Esophagus squamous epithelium (tissue), 5 donors: ENCODE results near the gene PRKCA. TPM values are rescaled to one million over a fixed set of nuclear protein-coding genes. Genes with fewer than 3 reads are reported as not detected.

Experiments used
- DNase-seq: peaks from one replicate; lab custom pipeline; 2025; lab: John Stamatoyannopoulos, UW
- H3K27ac ChIP-seq, 4 donors: fragments of 200-600 bp; sonication (generic); one replicate each; pipeline ENCODE4 v1.5.1; 2016 to 2019; ENCODE audit warnings: mild to moderate bottlenecking in 1 of 4
- H3K27me3 ChIP-seq, 4 donors: fragments of 200-600 bp; sonication (generic); 1 replicate in 3 of 4; 2 replicates in 1 of 4; pipeline versions ENCODE4 v1.5.1 to v1.6.0; 2017 to 2021; ENCODE audit warnings: antibody characterized with exemption in 1 of 4
- H3K36me3 ChIP-seq, 3 donors: fragments of 200-600 bp; sonication (generic); one replicate each; pipeline ENCODE4 v1.5.1; 2016 to 2019
- H3K4me1 ChIP-seq, 3 donors: fragments of 200-600 bp; sonication (generic); one replicate each; pipeline ENCODE4 v1.5.1; 2017 to 2019
- H3K4me3 ChIP-seq, 4 donors: fragments of 200-600 bp; sonication (generic); 1 replicate in 3 of 4; 2 replicates in 1 of 4; pipeline ENCODE4 v1.5.1; 2016 to 2019; ENCODE audit warnings: mild to moderate bottlenecking in 2 of 4, moderate library complexity in 1 of 4
- H3K9me3 ChIP-seq, 3 donors: fragments of 200-600 bp; sonication (generic); one replicate each; pipeline ENCODE4 v1.5.1; 2016 to 2019
- POLR2A ChIP-seq, 4 donors: fragments of 450-650 bp; IDR thresholded peaks; one replicate each; pipeline ENCODE4 v1.6.1; 2017; ENCODE audit warnings: antibody characterized with exemption in 4 of 4, mild to moderate bottlenecking in 4 of 4, moderate library complexity in 3 of 4
- WGBS, 2 donors: methylation state at CpG; one replicate each; pipeline ENCODE4 v1.1.5; 2018; 5-methylcytosine and 5-hydroxymethylcytosine counted together
- intact Hi-C: fragments of 100-400 bp; cut with DNase I; formaldehyde crosslinking; loops from one replicate; pipeline ENCODE4 v1.15.0; 2022
- total RNA-seq, 4 donors: library from RNA; depleted of rRNA; stranded (reverse); fragments of >200 nt; gene quantifications; one replicate each; pipeline ENCODE4 v1.1.0, GENCODE V29; 2016
- TF ChIP-seq, protein P1 (sequence below), 6 experiments: fragments of 450-650 bp in 4 of 6; fragments of 200-600 bp in 2 of 6; sonication (generic) in 2 of 6; IDR thresholded peaks; one replicate each; pipeline ENCODE4 v1.5.1; 2016 to 2019; ENCODE audit warnings: antibody characterized with exemption in 6 of 6, mild to moderate bottlenecking in 4 of 6, moderate library complexity in 4 of 6
- donor health status: DM: yes; HTN: yes; CAD: no.

The PRKCA gene
- total RNA-seq, 4 donors from 2014 or later: 2.4 to 9.2 (median 4.2) TPM

DNA sequence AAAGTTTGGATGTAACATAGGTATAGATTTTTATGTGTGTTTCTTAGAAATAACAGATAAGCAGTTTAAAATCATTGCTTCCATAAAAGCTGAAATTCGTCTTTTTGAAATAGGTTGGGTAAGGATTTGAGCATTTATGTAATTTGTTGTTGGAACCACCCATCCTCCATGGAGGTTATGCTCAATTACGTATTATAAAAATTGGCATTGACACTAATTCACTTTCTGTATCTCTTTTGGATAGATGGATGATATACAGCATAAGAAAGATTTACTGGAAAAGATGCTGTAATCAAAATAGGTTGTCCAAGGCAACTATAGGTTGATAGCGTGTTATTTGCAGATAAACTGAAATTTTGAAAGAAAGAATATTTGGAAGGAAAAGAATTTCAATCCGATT, 105.5 kb downstream of the PRKCA start:
- intact Hi-C loops: no loop called here
- no peak for DNase-seq
- WGBS, 2 donors: 83 to 91% methylated on average over 4 of the region's 4 CpGs
- H3K4me3 ChIP-seq: no peak overlapping the region
- TF ChIP-seq, protein P1, sequence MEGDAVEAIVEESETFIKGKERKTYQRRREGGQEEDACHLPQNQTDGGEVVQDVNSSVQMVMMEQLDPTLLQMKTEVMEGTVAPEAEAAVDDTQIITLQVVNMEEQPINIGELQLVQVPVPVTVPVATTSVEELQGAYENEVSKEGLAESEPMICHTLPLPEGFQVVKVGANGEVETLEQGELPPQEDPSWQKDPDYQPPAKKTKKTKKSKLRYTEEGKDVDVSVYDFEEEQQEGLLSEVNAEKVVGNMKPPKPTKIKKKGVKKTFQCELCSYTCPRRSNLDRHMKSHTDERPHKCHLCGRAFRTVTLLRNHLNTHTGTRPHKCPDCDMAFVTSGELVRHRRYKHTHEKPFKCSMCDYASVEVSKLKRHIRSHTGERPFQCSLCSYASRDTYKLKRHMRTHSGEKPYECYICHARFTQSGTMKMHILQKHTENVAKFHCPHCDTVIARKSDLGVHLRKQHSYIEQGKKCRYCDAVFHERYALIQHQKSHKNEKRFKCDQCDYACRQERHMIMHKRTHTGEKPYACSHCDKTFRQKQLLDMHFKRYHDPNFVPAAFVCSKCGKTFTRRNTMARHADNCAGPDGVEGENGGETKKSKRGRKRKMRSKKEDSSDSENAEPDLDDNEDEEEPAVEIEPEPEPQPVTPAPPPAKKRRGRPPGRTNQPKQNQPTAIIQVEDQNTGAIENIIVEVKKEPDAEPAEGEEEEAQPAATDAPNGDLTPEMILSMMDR (IDR thresholded peaks at IDR 0.05): no peak
- TF ChIP-seq POLR2A (IDR thresholded peaks at IDR 0.05): no peak
- peaks cover 0 to 4% (median 0%) of the 10 kb centered on the region in 4 donors for H3K27me3 ChIP-seq
- peaks cover 0 to 35% (median 4%) of the 10 kb centered on the region in 3 donors for H3K4me1 ChIP-seq
- no peaks in the 10 kb centered on the region for H3K9me3 ChIP-seq
- H3K27ac ChIP-seq: no peak overlapping the region
- no peaks in the 10 kb centered on the region for H3K36me3 ChIP-seq

- Histone ChIP-seq H3K27ac (no peak overlapping the region), H3K9me3 (no peaks in the 10 kb centered on the region), H3K27me3 (no peaks in the 10 kb centered on the region), H3K4me3 (no peak overlapping the region), H3K36me3 (no peaks in the 10 kb centered on the region), H3K4me1 (peaks cover 0 to 7% (median 0%) of the 10 kb centered on the region in 3 donors)
- no peak for TF ChIP-seq POLR2A (IDR thresholded peaks at IDR 0.05)
- TF ChIP-seq, protein P1 (IDR thresholded peaks at IDR 0.05): no peak
- intact Hi-C loops: no loop called here
- no peak for DNase-seq
- WGBS, 2 donors: 88 to 94% methylated on average over 6 of the region's 6 CpGs
Measured at GRCh38 chr17:66411520-66411919, 109.1 kb downstream of the PRKCA start.

- Histone ChIP-seq H3K27me3 (no peaks in the 10 kb centered on the region), H3K27ac (no peak overlapping the region), H3K9me3 (no peaks in the 10 kb centered on the region), H3K36me3 (no peaks in the 10 kb centered on the region), H3K4me3 (no peak overlapping the region), H3K4me1 (peaks cover 0 to 6% (median 0%) of the 10 kb centered on the region in 3 donors)
- DNase-seq: no peak
- TF ChIP-seq POLR2A (IDR thresholded peaks at IDR 0.05): no peak
- TF ChIP-seq, protein P1 (IDR thresholded peaks at IDR 0.05): no peak
- WGBS, 2 donors: 86 to 89% methylated on average over 8 of the region's 8 CpGs
- intact Hi-C loops: no loop called here
Measured at GRCh38 chr17:66412857-66413558, 110.6 kb downstream of the PRKCA start.

DNA sequence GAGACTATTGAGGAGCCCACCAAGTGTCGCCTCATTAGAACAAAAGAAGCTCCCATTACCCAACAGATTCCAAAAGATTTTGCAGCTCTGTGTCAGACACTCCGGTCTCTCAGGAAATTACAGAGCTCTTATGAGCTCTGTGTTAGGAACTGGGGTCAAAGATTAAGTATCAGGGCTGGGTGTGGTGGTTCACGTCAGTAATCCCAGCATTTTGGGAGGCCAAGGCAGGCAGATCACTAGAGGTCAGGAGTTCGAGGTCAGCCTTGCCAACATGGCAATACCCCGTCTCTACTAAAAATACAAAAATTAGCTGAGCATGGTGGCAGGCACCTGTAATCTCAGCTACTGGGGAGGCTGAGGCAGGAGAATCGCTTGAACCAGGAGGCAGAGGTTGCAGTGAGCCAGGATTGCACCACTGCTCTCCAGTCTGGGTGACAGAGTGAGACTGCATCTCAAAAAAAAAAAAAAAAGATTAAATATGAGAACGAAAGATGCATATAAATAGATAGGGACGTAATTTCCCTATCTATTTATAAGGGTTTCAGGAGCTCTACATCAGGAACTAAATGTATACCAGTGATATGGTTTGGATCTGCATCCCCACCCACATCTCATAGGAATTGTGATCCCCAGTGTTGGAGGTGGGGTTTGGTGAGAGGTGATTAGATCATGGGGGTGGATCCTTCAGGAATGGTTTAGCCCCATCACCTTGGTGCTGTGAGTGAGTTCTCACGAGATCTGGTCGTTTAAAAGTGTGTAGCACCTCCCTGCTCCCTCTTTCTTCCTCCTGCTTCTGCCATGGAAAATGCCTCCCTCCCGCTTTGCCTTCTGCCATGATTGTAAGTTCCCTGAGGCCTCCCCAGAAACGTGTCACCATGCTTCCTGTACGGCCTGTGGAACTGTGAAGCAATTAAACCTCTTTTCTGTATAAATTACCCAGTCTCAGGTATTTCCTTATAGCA, 111.4 kb downstream of the PRKCA start:
- Histone ChIP-seq H3K27me3 (no peaks in the 10 kb centered on the region), H3K36me3 (no peaks in the 10 kb centered on the region), H3K27ac (no peak overlapping the region), H3K4me3 (no peak overlapping the region), H3K4me1 (peaks cover 0 to 6% (median 0%) of the 10 kb centered on the region in 3 donors), H3K9me3 (no peaks in the 10 kb centered on the region)
- TF ChIP-seq, protein P1 (IDR thresholded peaks at IDR 0.05): no peak
- no peak for TF ChIP-seq POLR2A (IDR thresholded peaks at IDR 0.05)
- intact Hi-C loops: no loop called here
- 68 to 81% methylated on average over 11 to 12 of the region's 13 CpGs for WGBS, 2 donors
- DNase-seq: no peak
